GM12878 (cell line): Measurements from ENCODE around the gene ACOT7.

ENCODE experiments used
- ATF2 ChIP-seq: IDR thresholded peaks from 2 replicates; pipeline ENCODE4 v1.6.1; 2012; ENCODE audit warnings: low read length, inconsistent platforms
- CTCF ChIP-seq, 3 experiments: IDR thresholded peaks in 2 of 3; conservative IDR thresholded peaks in 1 of 3; 2 replicates each; pipeline ENCODE4 v1.5.1; 2011; ENCODE audit warnings: low read depth in 3 of 3, low read length in 3 of 3, mild to moderate bottlenecking in 3 of 3, control low read depth in 2 of 3, moderate library complexity in 2 of 3, inconsistent platforms in 1 of 3, mixed read lengths in 1 of 3; ENCODE audit not compliant: control insufficient read depth in 2 of 3, insufficient read depth in 1 of 3; ENCODE audit errors: extremely low read depth in 1 of 3
- E2F4 ChIP-seq: IDR thresholded peaks from 2 replicates; pipeline ENCODE4 v1.6.1; 2012; ENCODE audit warnings: low read depth, low read length, improper control_type of control experiment
- POLR2A ChIP-seq: IDR thresholded peaks from 2 replicates; pipeline ENCODE4 v1.6.1; 2011; ENCODE audit warnings: low read depth, mild to moderate bottlenecking, low read length
- RFX5 ChIP-seq: IDR thresholded peaks from 2 replicates; pipeline ENCODE4 v1.6.1; 2011; ENCODE audit warnings: low read depth, low read length, improper control_type of control experiment
- SPI1 ChIP-seq: IDR thresholded peaks from 2 replicates; pipeline ENCODE4 v1.6.1; 2011; ENCODE audit warnings: low read depth, mild to moderate bottlenecking, low read length, moderate library complexity, borderline replicate concordance; ENCODE audit not compliant: insufficient read depth
- SUZ12 ChIP-seq: fragments of 200-600 bp; sonication (generic); IDR thresholded peaks from one replicate; pipeline ENCODE4 v1.6.1; 2018; ENCODE audit warnings: antibody characterized with exemption, mild to moderate bottlenecking; ENCODE audit not compliant: unreplicated experiment
- USF2 ChIP-seq: IDR thresholded peaks from 2 replicates; pipeline ENCODE4 v1.6.1; 2011; ENCODE audit warnings: low read depth, low read length, improper control_type of control experiment, borderline replicate concordance
- ZNF274 ChIP-seq: IDR thresholded peaks from one replicate; pipeline ENCODE4 v1.8.0; 2011; ENCODE audit not compliant: insufficient read length, insufficient read depth
- ZZZ3 ChIP-seq: IDR thresholded peaks from 2 replicates; pipeline ENCODE4 v1.6.1; 2011; ENCODE audit warnings: low read depth; ENCODE audit not compliant: control insufficient read depth, insufficient read length

GRCh38 chr1:6417961-6418667, 24.5 kb upstream of the ACOT7 start:
- TF ChIP-seq RFX5 (no peak), CTCF (IDR thresholded peaks at IDR 0.05 in 2 of 3, conservative IDR thresholded peaks at IDR 0.05 in 1 of 3; ENCODE audit: control insufficient read depth in 2 of 3, extremely low read depth in 1 of 3, insufficient read depth in 1 of 3, low read depth in 3 of 3, low read length in 3 of 3) (no peak), E2F4 (no peak), SUZ12 (no peak), SPI1 (no peak), ATF2 (no peak), USF2 (no peak), ZNF274 (no peak), POLR2A (no peak), ZZZ3 (no peak)
